ENCODE measurements around the gene PPAT.
A peak's percentile ranks its signal among the peaks of the same experiment; 100 is the strongest.

Gene PPAT

GRCh38 chr4:56435140-56435926 is at the start of gene PPAT:
Gene PPAT (minus strand): TSS chr4:56435615. CDS start chr4:56435477, 138 bp downstream.
- no peaks in the 10 kb centered on the region for H3K36me3 ChIP-seq (ENCODE audit: insufficient read depth, low read length)
- peak within 1 kb of the TSS; percentile 95 for H3K4me2 ChIP-seq (ENCODE audit: low read depth, low read length, poor library complexity, severe bottlenecking)
- H3K27me3 ChIP-seq (ENCODE audit: insufficient read depth, low read length, poor library complexity, severe bottlenecking) = peaks cover 4% of the 10 kb centered on the region
- no peaks in the 10 kb centered on the region for H3F3A ChIP-seq (ENCODE audit: low read depth)
- H3K9ac ChIP-seq (ENCODE audit: low read depth, low read length, poor library complexity, severe bottlenecking) = peak within 1 kb of the TSS; percentile 95
- peak within 1 kb of the TSS; percentile 91 for H3K4me3 ChIP-seq (ENCODE audit: low read length, poor library complexity, severe bottlenecking)
- no peak for TF ChIP-seq EZH2phosphoT487 (IDR thresholded peaks at IDR 0.05; ENCODE audit: borderline replicate concordance)
- TF ChIP-seq CTCF (conservative IDR thresholded peaks at IDR 0.05; ENCODE audit: low read length) = no peak
- H2AFZ ChIP-seq (ENCODE audit: low read length) = peak within 1 kb of the TSS; percentile 90
- peaks cover 91% of the 10 kb centered on the region for H3K79me2 ChIP-seq (ENCODE audit: insufficient read depth, low read length)
- peaks cover 47% of the 10 kb centered on the region for H3K4me1 ChIP-seq (ENCODE audit: insufficient read depth, low read length, poor library complexity, severe bottlenecking)
- H3K9me2 ChIP-seq (replicated peaks; ENCODE audit: low read depth, low read length) = no peaks in the 10 kb centered on the region
- H3K9me3 ChIP-seq (ENCODE audit: insufficient read depth, low read depth, low read length) = no peaks in the 10 kb centered on the region
- H4K20me1 ChIP-seq (ENCODE audit: insufficient read depth, low read length, poor library complexity, severe bottlenecking) = peaks cover 62% of the 10 kb centered on the region

GRCh38 chr4:56480691-56481090 is 45.3 kb upstream of the PPAT start:
- Histone ChIP-seq H3K27me3 (ENCODE audit: insufficient read depth, low read length, poor library complexity, severe bottlenecking) (no peaks in the 10 kb centered on the region), H3K9ac (ENCODE audit: low read depth, low read length, poor library complexity, severe bottlenecking) (no peak overlapping the region), H3K4me3 (ENCODE audit: low read length, poor library complexity, severe bottlenecking) (no peak overlapping the region), H3K4me2 (ENCODE audit: low read depth, low read length, poor library complexity, severe bottlenecking) (no peak overlapping the region), H4K20me1 (ENCODE audit: insufficient read depth, low read length, poor library complexity, severe bottlenecking) (peaks cover 5% of the 10 kb centered on the region), H3K4me1 (ENCODE audit: insufficient read depth, low read length, poor library complexity, severe bottlenecking) (peaks cover 4% of the 10 kb centered on the region), H3K79me2 (ENCODE audit: insufficient read depth, low read length) (no peaks in the 10 kb centered on the region), H3K9me3 (ENCODE audit: insufficient read depth, low read depth, low read length) (no peaks in the 10 kb centered on the region), H3F3A (ENCODE audit: low read depth) (no peaks in the 10 kb centered on the region), H3K36me3 (ENCODE audit: insufficient read depth, low read length) (peaks cover 90% of the 10 kb centered on the region), H2AFZ (ENCODE audit: low read length) (no peak overlapping the region), H3K9me2 (replicated peaks; ENCODE audit: low read depth, low read length) (no peaks in the 10 kb centered on the region)
- TF ChIP-seq CTCF (conservative IDR thresholded peaks at IDR 0.05; ENCODE audit: low read length) = no peak

GRCh38 chr4:56477192-56477702 is 41.8 kb upstream of the PPAT start:
- H3K36me3 ChIP-seq (ENCODE audit: insufficient read depth, low read length) = peaks cover 88% of the 10 kb centered on the region
- peaks cover 4% of the 10 kb centered on the region for H3K79me2 ChIP-seq (ENCODE audit: insufficient read depth, low read length)
- H3K9me3 ChIP-seq (ENCODE audit: insufficient read depth, low read depth, low read length) = no peaks in the 10 kb centered on the region

More at GRCh38 chr4:56477192-56477702, 41.8 kb upstream of the PPAT start:
- H3K4me3 ChIP-seq (ENCODE audit: low read length, poor library complexity, severe bottlenecking) = no peak overlapping the region
- H2AFZ ChIP-seq (ENCODE audit: low read length) = no peak overlapping the region
- TF ChIP-seq EZH2phosphoT487 (IDR thresholded peaks at IDR 0.05; ENCODE audit: borderline replicate concordance) = no peak
- TF ChIP-seq CTCF (conservative IDR thresholded peaks at IDR 0.05; ENCODE audit: low read length) = no peak
- H4K20me1 ChIP-seq (ENCODE audit: insufficient read depth, low read length, poor library complexity, severe bottlenecking) = no peaks in the 10 kb centered on the region
- no peaks in the 10 kb centered on the region for H3K27me3 ChIP-seq (ENCODE audit: insufficient read depth, low read length, poor library complexity, severe bottlenecking)
- H3F3A ChIP-seq (ENCODE audit: low read depth) = no peaks in the 10 kb centered on the region
- H3K4me1 ChIP-seq (ENCODE audit: insufficient read depth, low read length, poor library complexity, severe bottlenecking) = peaks cover 4% of the 10 kb centered on the region
- no peak overlapping the region for H3K9ac ChIP-seq (ENCODE audit: low read depth, low read length, poor library complexity, severe bottlenecking)
- no peak overlapping the region for H3K4me2 ChIP-seq (ENCODE audit: low read depth, low read length, poor library complexity, severe bottlenecking)
- no peaks in the 10 kb centered on the region for H3K9me2 ChIP-seq (replicated peaks; ENCODE audit: low read depth, low read length)
